ENCODE results near the gene SPRY2. TPM values are rescaled to one million over a fixed set of nuclear protein-coding genes. Genes with fewer than 3 reads are reported as not detected.
A peak's percentile ranks its signal among the peaks of the same experiment; 100 is the strongest.
"Not testable (repeated sequence)": the region's sequence is repeated elsewhere in the genome, so short reads cannot be mapped to it uniquely, and the experiment has no call there.

The SPRY2 gene
- polyA plus RNA-seq, 4 donors: 10.3 to 63.1 (median 22.0) TPM

- FAIRE-seq (no peak), DNase-seq (no peak)
- H3K36me3 ChIP-seq (ENCODE audit: control insufficient read depth in 3 of 3, insufficient read depth in 2 of 3, low read depth in 1 of 3, low read length in 3 of 3): no peaks in the 10 kb centered on the region
- WGBS, 3 donors: 75 to 87% (median 84%) methylated on average over 8 of the region's 8 CpGs
- no peak overlapping the region for H3K4me3 ChIP-seq (ENCODE audit: low read depth in 1 of 3, low read length in 3 of 3)
- no peak overlapping the region for H3K27ac ChIP-seq (ENCODE audit: low read depth in 1 of 3, low read length in 2 of 3)
- H3K27me3 ChIP-seq (ENCODE audit: control insufficient read depth in 3 of 3, insufficient read depth in 3 of 3, low read length in 3 of 3): no peaks in the 10 kb centered on the region
- peaks cover 0 to 4% (median 0%) of the 10 kb centered on the region in 3 donors for H3K4me1 ChIP-seq (ENCODE audit: control insufficient read depth in 3 of 3, insufficient read depth in 2 of 3, low read depth in 1 of 3, low read length in 2 of 3)
- no peaks in the 10 kb centered on the region for H3K9me3 ChIP-seq (ENCODE audit: control insufficient read depth in 2 of 2, insufficient read depth in 1 of 2, low read depth in 1 of 2, low read length in 1 of 2)
These were observed 5.0 kb upstream of the SPRY2 start for GRCh38 chr13:80345771-80346510.

- not testable (repeated sequence) for H3K9me3 ChIP-seq (ENCODE audit: control insufficient read depth in 2 of 2, insufficient read depth in 1 of 2, low read depth in 1 of 2, low read length in 1 of 2); FAIRE-seq; DNase-seq; H3K4me3 ChIP-seq (ENCODE audit: low read depth in 1 of 3, low read length in 3 of 3); H3K4me1 ChIP-seq (ENCODE audit: control insufficient read depth in 3 of 3, insufficient read depth in 2 of 3, low read depth in 1 of 3, low read length in 2 of 3); H3K27me3 ChIP-seq (ENCODE audit: control insufficient read depth in 3 of 3, insufficient read depth in 3 of 3, low read length in 3 of 3); H3K36me3 ChIP-seq (ENCODE audit: control insufficient read depth in 3 of 3, insufficient read depth in 2 of 3, low read depth in 1 of 3, low read length in 3 of 3); H3K27ac ChIP-seq (ENCODE audit: low read depth in 1 of 3, low read length in 2 of 3)
- 94 to 96% (median 96%) methylated on average over 11 of the region's 11 CpGs for WGBS, 3 donors
These were observed 3.1 kb upstream of the SPRY2 start for GRCh38 chr13:80344032-80344431.

- Histone ChIP-seq H3K36me3 (ENCODE audit: control insufficient read depth in 3 of 3, insufficient read depth in 2 of 3, low read depth in 1 of 3, low read length in 3 of 3) (peaks cover 0 to 8% (median 0%) of the 10 kb centered on the region in 3 donors), H3K4me3 (ENCODE audit: low read depth in 1 of 3, low read length in 3 of 3) (peak overlapping the region; percentile 92 to 96 (median 92)), H3K4me1 (ENCODE audit: control insufficient read depth in 3 of 3, insufficient read depth in 2 of 3, low read depth in 1 of 3, low read length in 2 of 3) (peaks cover 0 to 4% (median 0%) of the 10 kb centered on the region in 3 donors), H3K27ac (ENCODE audit: low read depth in 1 of 3, low read length in 2 of 3) (peak overlapping the region; percentile 83 to 98 (median 84)), H3K9me3 (ENCODE audit: control insufficient read depth in 2 of 2, insufficient read depth in 1 of 2, low read depth in 1 of 2, low read length in 1 of 2) (no peaks in the 10 kb centered on the region), H3K27me3 (ENCODE audit: control insufficient read depth in 3 of 3, insufficient read depth in 3 of 3, low read length in 3 of 3) (no peaks in the 10 kb centered on the region)
- FAIRE-seq (no peak), DNase-seq (peak; percentile 82 to 95)
- 1 to 2% (median 2%) methylated on average over 61 of the region's 61 CpGs for WGBS, 3 donors
These were observed 1.8 kb upstream of the SPRY2 start for GRCh38 chr13:80342471-80343371.

- Histone ChIP-seq H3K9me3 (ENCODE audit: control insufficient read depth in 2 of 2, insufficient read depth in 1 of 2, low read depth in 1 of 2, low read length in 1 of 2) (no peaks in the 10 kb centered on the region), H3K27ac (ENCODE audit: low read depth in 1 of 3, low read length in 2 of 3) (peak overlapping the region; percentile 94 to 99 (median 98)), H3K36me3 (ENCODE audit: control insufficient read depth in 3 of 3, insufficient read depth in 2 of 3, low read depth in 1 of 3, low read length in 3 of 3) (peaks cover 0 to 15% (median 2%) of the 10 kb centered on the region in 3 donors), H3K4me1 (ENCODE audit: control insufficient read depth in 3 of 3, insufficient read depth in 2 of 3, low read depth in 1 of 3, low read length in 2 of 3) (peaks cover 0 to 4% (median 0%) of the 10 kb centered on the region in 3 donors), H3K27me3 (ENCODE audit: control insufficient read depth in 3 of 3, insufficient read depth in 3 of 3, low read length in 3 of 3) (no peaks in the 10 kb centered on the region), H3K4me3 (ENCODE audit: low read depth in 1 of 3, low read length in 3 of 3) (peak overlapping the region; percentile 92 to 96 (median 92))
- WGBS, 3 donors: 1% methylated on average over 12 to 16 of the region's 16 CpGs
- peak; percentile 60 to 75 for DNase-seq
- no peak for FAIRE-seq
These were observed 937 bp upstream of the SPRY2 start for GRCh38 chr13:80341756-80342370.

- WGBS, 3 donors: 0 to 1% (median 0%) methylated on average over 28 to 45 of the region's 45 CpGs
- H3K27me3 ChIP-seq (ENCODE audit: control insufficient read depth in 3 of 3, insufficient read depth in 3 of 3, low read length in 3 of 3): no peaks in the 10 kb centered on the region
- no peak for FAIRE-seq
- H3K4me1 ChIP-seq (ENCODE audit: control insufficient read depth in 3 of 3, insufficient read depth in 2 of 3, low read depth in 1 of 3, low read length in 2 of 3): peaks cover 0 to 4% (median 0%) of the 10 kb centered on the region in 3 donors
- H3K4me3 ChIP-seq (ENCODE audit: low read depth in 1 of 3, low read length in 3 of 3): peak overlapping the region; percentile 92 to 96 (median 92)
- DNase-seq: peak; percentile 45 to 70
- H3K27ac ChIP-seq (ENCODE audit: low read depth in 1 of 3, low read length in 2 of 3): peak overlapping the region; percentile 94 to 99 (median 98)
- no peaks in the 10 kb centered on the region for H3K9me3 ChIP-seq (ENCODE audit: control insufficient read depth in 2 of 2, insufficient read depth in 1 of 2, low read depth in 1 of 2, low read length in 1 of 2)
- H3K36me3 ChIP-seq (ENCODE audit: control insufficient read depth in 3 of 3, insufficient read depth in 2 of 3, low read depth in 1 of 3, low read length in 3 of 3): peaks cover 0 to 19% (median 2%) of the 10 kb centered on the region in 3 donors
These were observed 250 bp downstream of the SPRY2 start for GRCh38 chr13:80340651-80341100.

GRCh38 chr13:80339912-80340650 lies 845 bp downstream of the SPRY2 start:
- Histone ChIP-seq H3K4me1 (ENCODE audit: control insufficient read depth in 3 of 3, insufficient read depth in 2 of 3, low read depth in 1 of 3, low read length in 2 of 3) (no peaks in the 10 kb centered on the region), H3K27ac (ENCODE audit: low read depth in 1 of 3, low read length in 2 of 3) (peak overlapping the region; percentile 94 to 99 (median 98)), H3K4me3 (ENCODE audit: low read depth in 1 of 3, low read length in 3 of 3) (peak overlapping the region; percentile 92 to 96 (median 92)), H3K36me3 (ENCODE audit: control insufficient read depth in 3 of 3, insufficient read depth in 2 of 3, low read depth in 1 of 3, low read length in 3 of 3) (peaks cover 0 to 19% (median 2%) of the 10 kb centered on the region in 3 donors), H3K9me3 (ENCODE audit: control insufficient read depth in 2 of 2, insufficient read depth in 1 of 2, low read depth in 1 of 2, low read length in 1 of 2) (no peaks in the 10 kb centered on the region), H3K27me3 (ENCODE audit: control insufficient read depth in 3 of 3, insufficient read depth in 3 of 3, low read length in 3 of 3) (no peaks in the 10 kb centered on the region)
- no peak for FAIRE-seq
- DNase-seq: peak; percentile 81 to 86
- 0 to 1% (median 1%) methylated on average over 52 to 59 of the region's 59 CpGs for WGBS, 3 donors

- Histone ChIP-seq H3K36me3 (ENCODE audit: control insufficient read depth in 3 of 3, insufficient read depth in 2 of 3, low read depth in 1 of 3, low read length in 3 of 3) (peaks cover 0 to 19% (median 2%) of the 10 kb centered on the region in 3 donors), H3K27ac (ENCODE audit: low read depth in 1 of 3, low read length in 2 of 3) (peak overlapping the region; percentile 94 to 99 (median 98)), H3K4me3 (ENCODE audit: low read depth in 1 of 3, low read length in 3 of 3) (peak overlapping the region; percentile 92 to 96 (median 92)), H3K27me3 (ENCODE audit: control insufficient read depth in 3 of 3, insufficient read depth in 3 of 3, low read length in 3 of 3) (no peaks in the 10 kb centered on the region), H3K9me3 (ENCODE audit: control insufficient read depth in 2 of 2, insufficient read depth in 1 of 2, low read depth in 1 of 2, low read length in 1 of 2) (no peaks in the 10 kb centered on the region), H3K4me1 (ENCODE audit: control insufficient read depth in 3 of 3, insufficient read depth in 2 of 3, low read depth in 1 of 3, low read length in 2 of 3) (no peaks in the 10 kb centered on the region)
- DNase-seq: no peak
- no peak for FAIRE-seq
- 0 to 1% (median 0%) methylated on average over 8 of the region's 8 CpGs for WGBS, 3 donors
These were observed 1.4 kb downstream of the SPRY2 start for GRCh38 chr13:80339563-80339911.
